Measurements from ENCODE around the gene GSC.
A peak's percentile ranks its signal among the peaks of the same experiment; 100 is the strongest.

GSC gene

DNA sequence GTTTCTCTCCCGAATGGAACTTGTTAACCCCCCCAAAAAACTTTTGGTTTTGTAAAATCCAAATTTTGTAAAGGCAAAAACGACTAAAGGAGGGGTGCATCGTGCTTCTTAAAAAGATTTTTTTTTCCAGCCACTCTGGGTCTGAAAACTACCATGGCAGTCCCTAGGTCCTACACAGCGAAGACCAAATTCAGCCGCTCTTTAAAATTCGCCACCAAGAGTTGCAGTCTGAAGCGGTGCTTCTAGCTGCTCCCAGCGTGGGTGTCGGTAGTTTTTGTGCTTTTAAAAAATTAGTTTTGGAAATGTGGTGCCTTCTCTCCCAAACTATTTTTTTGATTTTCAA, 873 bp upstream of the GSC start:
- TF ChIP-seq, protein P1, sequence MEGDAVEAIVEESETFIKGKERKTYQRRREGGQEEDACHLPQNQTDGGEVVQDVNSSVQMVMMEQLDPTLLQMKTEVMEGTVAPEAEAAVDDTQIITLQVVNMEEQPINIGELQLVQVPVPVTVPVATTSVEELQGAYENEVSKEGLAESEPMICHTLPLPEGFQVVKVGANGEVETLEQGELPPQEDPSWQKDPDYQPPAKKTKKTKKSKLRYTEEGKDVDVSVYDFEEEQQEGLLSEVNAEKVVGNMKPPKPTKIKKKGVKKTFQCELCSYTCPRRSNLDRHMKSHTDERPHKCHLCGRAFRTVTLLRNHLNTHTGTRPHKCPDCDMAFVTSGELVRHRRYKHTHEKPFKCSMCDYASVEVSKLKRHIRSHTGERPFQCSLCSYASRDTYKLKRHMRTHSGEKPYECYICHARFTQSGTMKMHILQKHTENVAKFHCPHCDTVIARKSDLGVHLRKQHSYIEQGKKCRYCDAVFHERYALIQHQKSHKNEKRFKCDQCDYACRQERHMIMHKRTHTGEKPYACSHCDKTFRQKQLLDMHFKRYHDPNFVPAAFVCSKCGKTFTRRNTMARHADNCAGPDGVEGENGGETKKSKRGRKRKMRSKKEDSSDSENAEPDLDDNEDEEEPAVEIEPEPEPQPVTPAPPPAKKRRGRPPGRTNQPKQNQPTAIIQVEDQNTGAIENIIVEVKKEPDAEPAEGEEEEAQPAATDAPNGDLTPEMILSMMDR (IDR thresholded peaks at IDR 0.05): no peak
- Histone ChIP-seq H3K27me3 (peaks cover 3 to 86% of the 10 kb centered on the region in 2 donors), H3K27ac (no peak overlapping the region), H3K36me3 (no peaks in the 10 kb centered on the region), H3K4me1 (peaks cover 0 to 26% (median 18%) of the 10 kb centered on the region in 4 donors), H3K4me3 (no peak overlapping the region), H3K9me3 (no peaks in the 10 kb centered on the region)
- no peak for DNase-seq
- intact Hi-C loops (cut with DNase I; ENCODE audit: low total_unique reads): no loop called here

DNA sequence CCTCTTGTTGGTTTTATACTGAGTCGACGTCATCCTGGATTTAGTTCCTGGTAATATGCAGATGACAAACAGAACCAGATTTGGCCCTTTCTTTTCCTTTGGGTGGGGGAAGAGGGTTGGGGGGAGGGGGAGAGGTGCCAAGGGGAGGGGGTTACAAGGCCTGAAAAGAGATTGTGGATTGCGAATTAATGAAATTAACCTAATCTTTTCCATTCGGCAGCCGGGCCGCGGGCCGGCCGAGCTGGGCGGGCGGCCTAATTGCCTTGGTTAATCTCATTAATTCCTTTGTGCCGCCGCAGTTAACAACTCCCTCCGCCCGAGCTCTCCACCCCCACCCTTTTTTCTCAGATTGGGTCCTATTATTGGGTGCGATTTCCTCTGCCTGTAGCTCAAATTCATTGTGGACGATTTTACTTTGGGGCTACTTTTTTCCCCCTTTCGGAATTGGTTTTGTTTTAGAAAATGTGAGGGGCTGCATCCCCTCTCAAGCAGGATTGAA, 387 bp upstream of the GSC start:
- TF ChIP-seq, protein P1 (IDR thresholded peaks at IDR 0.05): no peak
- peaks cover 0 to 26% (median 18%) of the 10 kb centered on the region in 4 donors for H3K4me1 ChIP-seq
- H3K9me3 ChIP-seq: no peaks in the 10 kb centered on the region
- no peak for DNase-seq
- H3K27ac ChIP-seq: no peak overlapping the region
- no peaks in the 10 kb centered on the region for H3K36me3 ChIP-seq
- peak overlapping the region; percentile 51 to 56 for H3K4me3 ChIP-seq
- H3K27me3 ChIP-seq: peaks cover 3 to 87% of the 10 kb centered on the region in 2 donors
- intact Hi-C loops (cut with DNase I; ENCODE audit: low total_unique reads): no loop called here

DNA sequence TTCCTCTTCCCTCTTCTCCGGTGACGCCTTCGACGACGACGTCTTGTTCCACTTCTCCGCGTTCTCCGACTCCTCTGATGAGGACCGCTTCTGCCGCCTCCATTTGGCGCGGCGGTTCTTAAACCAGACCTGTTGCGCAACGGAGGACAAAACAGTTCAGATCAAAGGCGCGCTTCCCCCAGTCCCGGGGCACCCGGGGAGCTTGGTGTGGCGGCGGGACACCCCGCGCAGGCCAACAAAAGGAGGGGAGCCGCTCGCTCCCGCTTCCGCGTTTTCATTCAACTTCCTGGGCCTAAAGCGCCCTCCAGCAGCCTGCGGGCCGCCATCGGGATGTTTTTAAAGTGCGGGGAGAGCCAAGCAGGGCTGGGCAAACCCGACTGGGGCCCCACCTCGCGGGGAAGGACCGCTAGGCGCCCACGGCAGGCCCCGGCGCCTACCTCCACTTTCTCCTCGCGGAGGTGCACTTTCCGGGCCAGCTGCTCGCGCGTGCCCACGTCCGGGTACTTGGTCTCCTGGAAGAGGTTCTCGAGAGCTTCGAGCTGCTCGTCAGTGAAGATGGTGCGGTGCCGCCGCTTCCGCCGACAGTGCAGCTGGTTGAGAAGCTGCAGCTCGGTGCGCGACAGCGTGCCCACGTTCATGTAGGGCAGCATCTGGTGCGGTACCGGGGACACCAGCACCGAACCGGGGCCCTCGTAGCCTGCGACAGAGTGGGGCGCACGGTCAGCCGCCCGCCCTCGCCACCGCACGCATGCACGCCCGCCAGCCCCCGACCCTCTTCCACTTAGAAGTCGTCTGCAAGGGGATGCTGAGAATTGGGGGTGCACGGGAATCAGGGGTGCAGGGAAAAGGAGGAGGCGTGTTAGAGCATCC, 1.2 kb downstream of the GSC start:
- Histone ChIP-seq H3K4me1 (peaks cover 0 to 26% (median 18%) of the 10 kb centered on the region in 4 donors), H3K36me3 (no peaks in the 10 kb centered on the region), H3K9me3 (no peaks in the 10 kb centered on the region), H3K27me3 (peaks cover 3 to 88% of the 10 kb centered on the region in 2 donors), H3K27ac (no peak overlapping the region), H3K4me3 (peak overlapping the region; percentile 51 to 56)
- TF ChIP-seq, protein P1 (IDR thresholded peaks at IDR 0.05): no peak
- DNase-seq: peak in 1 of 2 donors; percentile 37
- intact Hi-C loops (cut with DNase I; ENCODE audit: low total_unique reads): no loop called here

GRCh38 chr14:94768141-94768520, 1.8 kb downstream of the GSC start:
- Histone ChIP-seq H3K36me3 (no peaks in the 10 kb centered on the region), H3K27ac (no peak overlapping the region), H3K27me3 (peaks cover 3 to 81% of the 10 kb centered on the region in 2 donors), H3K4me3 (peak overlapping the region; percentile 51 to 56), H3K9me3 (no peaks in the 10 kb centered on the region), H3K4me1 (peaks cover 0 to 26% (median 18%) of the 10 kb centered on the region in 4 donors)
- no peak for DNase-seq
- intact Hi-C loops (cut with DNase I; ENCODE audit: low total_unique reads): no loop called here
- TF ChIP-seq, protein P1 (IDR thresholded peaks at IDR 0.05): no peak

DNA sequence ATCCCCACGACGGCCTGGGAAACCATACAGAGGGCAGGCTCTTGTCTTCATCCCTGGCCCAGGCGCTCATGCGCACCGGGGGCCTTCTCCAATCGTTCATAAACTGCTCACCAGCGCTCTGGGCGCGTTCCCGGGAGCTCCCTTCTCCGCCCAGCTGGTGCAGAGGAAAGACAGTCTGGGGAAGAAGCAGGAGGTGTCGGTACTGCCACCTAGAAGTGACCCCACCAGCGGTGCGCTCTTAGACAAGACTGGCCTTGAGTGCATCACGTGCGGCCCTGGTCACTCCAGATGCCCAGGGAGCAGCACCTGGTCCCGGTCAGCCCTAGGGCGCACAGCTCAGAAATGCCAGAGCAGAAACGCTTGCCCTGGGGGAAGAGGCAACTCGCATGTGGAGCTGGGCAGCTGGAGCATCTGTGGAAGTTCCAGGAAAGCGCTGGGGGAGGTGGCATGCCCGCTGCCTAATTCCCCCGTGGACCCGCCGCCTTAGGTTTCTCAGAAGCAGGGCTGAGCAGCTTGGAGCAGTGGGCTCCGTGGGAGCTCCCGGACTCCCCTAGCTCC, 2.5 kb downstream of the GSC start:
- peaks cover 3 to 74% of the 10 kb centered on the region in 2 donors for H3K27me3 ChIP-seq
- DNase-seq: no peak
- no peak overlapping the region for H3K4me3 ChIP-seq

More for the DNA sequence above, 2.5 kb downstream of the GSC start:
- Histone ChIP-seq H3K4me1 (peaks cover 0 to 26% (median 18%) of the 10 kb centered on the region in 4 donors), H3K27ac (no peak overlapping the region), H3K9me3 (no peaks in the 10 kb centered on the region), H3K36me3 (no peaks in the 10 kb centered on the region)
- TF ChIP-seq, protein P1 (IDR thresholded peaks at IDR 0.05): no peak
- intact Hi-C loops (cut with DNase I; ENCODE audit: low total_unique reads): no loop called here
